Adrenal gland (tissue), 12 donors: ENCODE results near the gene RO60. TPM values are rescaled to one million over a fixed set of nuclear protein-coding genes. Genes with fewer than 3 reads are reported as not detected.

ENCODE experiments used
- DNase-seq, 7 donors: peaks; one replicate each; pipeline ENCODE4 v3.0.0-alpha.2; 2019 to 2020
- H3K27ac ChIP-seq, 5 donors: fragments of 200-600 bp; sonication (generic) in 4 of 5; 1 replicate in 3 of 5; 2 replicates in 2 of 5; pipeline versions ENCODE4 v1.5.1 to v1.8.0; 2016 to 2020; ENCODE audit warnings: mild to moderate bottlenecking in 1 of 5
- H3K27me3 ChIP-seq: fragments of 200-600 bp; 2 replicates; pipeline ENCODE4 v1.8.0; 2021
- H3K36me3 ChIP-seq, 2 donors: fragments of 200-600 bp; replicated peaks in 1 of 2; 1 replicate in 1 of 2; 2 replicates in 1 of 2; pipeline versions ENCODE4 v1.5.1 to v1.8.0; 2018 to 2022
- H3K4me1 ChIP-seq, 2 donors: fragments of 200-600 bp; replicated peaks in 1 of 2; 1 replicate in 1 of 2; 2 replicates in 1 of 2; pipeline versions ENCODE4 v1.5.1 to v1.8.0; 2018 to 2021
- H3K4me3 ChIP-seq, 4 donors: fragments of 200-600 bp; sonication (generic) in 3 of 4; one replicate each; pipeline ENCODE4 v1.5.1; 2016 to 2018
- H3K9me3 ChIP-seq, 3 donors: fragments of 200-600 bp; sonication (generic) in 1 of 3; replicated peaks in 1 of 3; 1 replicate in 2 of 3; 2 replicates in 1 of 3; pipeline versions ENCODE4 v1.5.1 to v1.8.0; 2016 to 2021
- CTCF ChIP-seq, 6 experiments: fragments of 450-650 bp in 4 of 6; fragments of 200-600 bp in 2 of 6; sonication (generic) in 1 of 6; IDR thresholded peaks; 1 replicate in 5 of 6; 2 replicates in 1 of 6; pipeline versions ENCODE4 v1.5.1 to v1.8.0; 2016 to 2021; ENCODE audit warnings: antibody characterized with exemption in 6 of 6, mild to moderate bottlenecking in 2 of 6, moderate library complexity in 1 of 6
- POLR2A ChIP-seq, 2 donors: fragments of 450-650 bp; IDR thresholded peaks; one replicate each; pipeline ENCODE4 v1.6.1; 2017; ENCODE audit warnings: antibody characterized with exemption in 2 of 2, mild to moderate bottlenecking in 2 of 2, moderate library complexity in 1 of 2
- WGBS, 4 donors: extraction: QIAGEN DNeasy Blood & Tissue Kit in 2 of 4; methylation state at CpG; one replicate each; pipeline versions ENCODE4 v1.1.5 to v1.1.7; 2013 to 2017; 5-methylcytosine and 5-hydroxymethylcytosine counted together
- intact Hi-C, 2 donors: fragments of 100-400 bp; cut with DNase I; formaldehyde crosslinking; loops; one replicate each; pipeline versions ENCODE4 v1.14.1 to v1.15.0; 2022 to 2023
- polyA plus RNA-seq, 3 donors: library from polyadenylated mRNA; stranded (reverse); fragments of 200-250 nt in 2 of 3; fragments of 350-450 nt in 1 of 3; fragmentation: Illumina TruSeq in 1 of 3; extraction: RNeasy Lipid Tissue Mini Kit (QIAGEN cat#74804) in 1 of 3; gene quantifications; one replicate each; pipeline ENCODE4 v1.2.3, GENCODE V29; 2013 to 2014
- total RNA-seq, 9 donors: library from RNA; depleted of rRNA in 4 of 9; stranded (reverse); fragments of >200 nt in 4 of 9; fragments of 120-200 nt in 1 of 9; fragmentation: NEBNext Ultra II Directional in 1 of 9; extraction: Animal tissue kit (Norgen Biotek cat#: 25700) in 1 of 9; gene quantifications; one replicate each; pipeline versions ENCODE4 v1.1.0 to v1.2.4, GENCODE V29; 2013 to 2023
- donor health status: healthy with polysubstance abuse.
- donor health status: Bipolar disorder and iron deficiency.
- donor health status: DM: yes; HTN: yes; CAD: no.
- donor health status: DM: no; HTN: no; CAD: no.
- donor health status: DM: no; HTN: no; CAD: no.
- donor health status: DM: yes; HTN: yes; CAD: no.

The RO60 gene
- total and polyA plus RNA-seq, 12 donors: 3.8 to 100 (median 72.8) TPM

- no peaks in the 10 kb centered on the region for H3K27me3 ChIP-seq
- no peak for DNase-seq
- WGBS, 4 donors: 88 to 93% (median 91%) methylated on average over 4 of the region's 4 CpGs
- peaks cover 0 to 4% of the 10 kb centered on the region in 2 donors for H3K36me3 ChIP-seq
- intact Hi-C loops: no loop called here
- no peak overlapping the region for H3K27ac ChIP-seq
- H3K4me3 ChIP-seq: no peak overlapping the region
- H3K9me3 ChIP-seq: no peaks in the 10 kb centered on the region
- no peak for TF ChIP-seq POLR2A (IDR thresholded peaks at IDR 0.05)
- no peak for TF ChIP-seq CTCF (IDR thresholded peaks at IDR 0.05)
- H3K4me1 ChIP-seq: peaks cover 7 to 16% of the 10 kb centered on the region in 2 donors
Measured at GRCh38 chr1:193054169-193054675, 5.2 kb upstream of the RO60 start.

DNA sequence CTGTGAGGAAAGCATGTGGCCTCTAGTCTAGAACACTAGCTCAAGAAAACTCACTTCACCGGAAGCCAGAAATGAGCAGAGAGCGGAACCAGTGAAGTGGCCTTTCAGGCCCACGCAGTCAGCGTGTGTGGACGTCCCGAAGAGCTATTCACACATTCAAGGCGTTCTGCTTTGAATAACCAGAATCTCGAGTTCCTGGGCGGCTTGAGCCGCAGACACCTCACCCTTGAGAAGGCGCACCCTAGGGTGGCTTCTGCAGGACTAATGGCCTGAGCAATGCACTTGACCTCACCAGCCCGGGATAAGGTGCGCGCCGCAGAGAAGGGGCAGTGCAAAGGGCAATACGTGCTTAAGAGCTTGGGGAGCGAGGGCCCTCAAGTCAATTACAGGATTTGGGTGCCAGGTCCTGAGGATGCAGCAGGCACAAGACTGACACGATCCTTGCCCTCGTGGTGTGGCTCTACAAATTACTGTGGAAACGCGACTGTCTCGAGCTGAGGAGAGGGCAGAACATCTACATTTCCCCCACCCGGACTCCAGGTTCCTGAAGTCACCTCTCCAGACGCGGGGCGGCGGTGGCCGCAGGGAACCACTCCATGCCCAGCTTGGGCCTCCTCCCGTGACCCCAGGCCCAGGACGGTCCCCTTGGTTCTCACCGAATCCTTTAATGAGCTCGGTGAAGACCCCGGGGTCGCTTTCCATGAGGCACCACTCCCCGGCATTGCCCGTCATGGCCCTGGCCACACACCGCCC is 707 bp upstream of the RO60 start:
- Histone ChIP-seq H3K36me3 (no peaks in the 10 kb centered on the region), H3K4me1 (peaks cover 20 to 31% of the 10 kb centered on the region in 2 donors), H3K4me3 (peak overlapping the region; percentile 38 to 78 (median 71)), H3K27ac (peak overlapping the region; percentile 88 to 99 (median 96)), H3K27me3 (no peaks in the 10 kb centered on the region), H3K9me3 (no peaks in the 10 kb centered on the region)
- intact Hi-C loops: no loop called here
- DNase-seq: peak; percentile 36 to 66 (median 41)
- TF ChIP-seq POLR2A (IDR thresholded peaks at IDR 0.05): peak in 1 of 2 donors; percentile 51
- no peak for TF ChIP-seq CTCF (IDR thresholded peaks at IDR 0.05)
- WGBS, 4 donors: 0 to 2% (median 1%) methylated on average over 29 to 37 of the region's 37 CpGs

DNA sequence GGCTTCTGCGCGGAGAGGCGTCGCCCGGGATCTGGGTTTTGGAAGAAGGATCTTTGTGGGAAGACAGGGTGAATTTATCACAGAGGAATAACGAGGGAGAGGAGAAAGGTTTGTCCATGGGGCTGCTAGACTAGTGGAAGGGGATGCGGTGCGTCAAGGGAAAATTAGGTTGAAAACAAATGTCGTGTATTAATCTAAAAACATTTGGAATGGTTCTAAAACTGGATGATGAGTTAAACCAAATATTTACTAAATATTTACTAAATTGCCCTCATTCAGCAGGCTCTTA is 647 bp downstream of the RO60 start:
- 0 to 2% (median 0%) methylated on average over 9 of the region's 9 CpGs for WGBS, 4 donors
- no peak for DNase-seq
- intact Hi-C loops: loop anchor here in 1 of 2 donors (10.0 kb wide), 1 partner anchor 55 kb away; no protein-coding TSS in a partner anchor
- H3K4me1 ChIP-seq: peaks cover 20 to 41% of the 10 kb centered on the region in 2 donors
- TF ChIP-seq POLR2A (IDR thresholded peaks at IDR 0.05) (no peak), CTCF (IDR thresholded peaks at IDR 0.05) (no peak)
- H3K27me3 ChIP-seq: no peaks in the 10 kb centered on the region
- H3K27ac ChIP-seq: peak overlapping the region; percentile 88 to 99 (median 96)
- no peaks in the 10 kb centered on the region for H3K36me3 ChIP-seq
- H3K9me3 ChIP-seq: no peaks in the 10 kb centered on the region
- H3K4me3 ChIP-seq: peak overlapping the region; percentile 66 to 78 (median 73)

GRCh38 chr1:193060406-193060805 is 994 bp downstream of the RO60 start:
- peaks cover 20 to 42% of the 10 kb centered on the region in 2 donors for H3K4me1 ChIP-seq
- WGBS, 4 donors: 6 to 12% (median 10%) methylated on average over 4 of the region's 4 CpGs
- peak overlapping the region; percentile 88 to 99 (median 96) for H3K27ac ChIP-seq
- H3K4me3 ChIP-seq: peak overlapping the region in 2 of 4 donors; percentile 2 to 76
- H3K9me3 ChIP-seq: no peaks in the 10 kb centered on the region
- no peaks in the 10 kb centered on the region for H3K36me3 ChIP-seq
- no peaks in the 10 kb centered on the region for H3K27me3 ChIP-seq
- no peak for DNase-seq
- intact Hi-C loops: loop anchor here in 1 of 2 donors (10.0 kb wide), 1 partner anchor 54 kb away; no protein-coding TSS in a partner anchor
- no peak for TF ChIP-seq POLR2A (IDR thresholded peaks at IDR 0.05)
- TF ChIP-seq CTCF (IDR thresholded peaks at IDR 0.05): no peak
